ENCODE measurements around the gene EED. TPM values are rescaled to one million over a fixed set of nuclear protein-coding genes. Genes with fewer than 3 reads are reported as not detected.
A peak's percentile ranks its signal among the peaks of the same experiment; 100 is the strongest.

The EED gene
- total and polyA plus RNA-seq, 12 donors, result 8.0 to 17.3 (median 9.6) TPM

- intact Hi-C loops (cut with DNase I), result loop anchor here in 1 of 10 donors (10.0 kb wide), 1 partner anchor 352 kb away; the partner anchor contains the start of gene CCDC83
- DNase-seq (no peak), ATAC-seq (no peak)
- Histone ChIP-seq H3K27ac (peak overlapping the region in 1 of 10 donors; percentile 77), H3K9me3 (peaks cover 0 to 3% (median 0%) of the 10 kb centered on the region in 11 donors), H3K27me3 (no peaks in the 10 kb centered on the region), H3K4me1 (peaks cover 0 to 39% (median 6%) of the 10 kb centered on the region in 9 donors), H3K36me3 (no peaks in the 10 kb centered on the region), H3K4me3 (no peak overlapping the region)
- WGBS, 2 donors, result 41 to 49% methylated on average over 2 of the region's 2 CpGs
- no peak for TF ChIP-seq CTCF (IDR thresholded peaks at IDR 0.05)
Observed at GRCh38 chr11:86206337-86206695, 38.2 kb upstream of the EED start.

- intact Hi-C loops (cut with DNase I), result loop anchor here in 1 of 10 donors (10.0 kb wide), 1 partner anchor 353 kb away; the partner anchor contains the start of gene CCDC83
- no peak for TF ChIP-seq CTCF (IDR thresholded peaks at IDR 0.05)
- Histone ChIP-seq H3K27me3 (no peaks in the 10 kb centered on the region), H3K27ac (no peak overlapping the region), H3K4me1 (peaks cover 0 to 29% (median 0%) of the 10 kb centered on the region in 9 donors), H3K9me3 (peaks cover 0 to 3% (median 0%) of the 10 kb centered on the region in 11 donors), H3K4me3 (no peak overlapping the region), H3K36me3 (no peaks in the 10 kb centered on the region)
- no peak for ATAC-seq
- 92 to 96% methylated on average over 2 of the region's 2 CpGs for WGBS, 2 donors
- DNase-seq, result no peak
Observed at GRCh38 chr11:86207413-86207812, 37.1 kb upstream of the EED start.

- ATAC-seq (no peak), DNase-seq (no peak)
- peaks cover 0 to 3% (median 0%) of the 10 kb centered on the region in 11 donors for H3K9me3 ChIP-seq
- peaks cover 0 to 19% (median 0%) of the 10 kb centered on the region in 9 donors for H3K4me1 ChIP-seq
- no peaks in the 10 kb centered on the region for H3K27me3 ChIP-seq
- H3K36me3 ChIP-seq, result no peaks in the 10 kb centered on the region
- intact Hi-C loops (cut with DNase I), result loop anchor here in 1 of 10 donors (10.0 kb wide), 1 partner anchor 354 kb away; the partner anchor contains the start of gene CCDC83
- no peak overlapping the region for H3K27ac ChIP-seq
- H3K4me3 ChIP-seq, result no peak overlapping the region
- TF ChIP-seq CTCF (IDR thresholded peaks at IDR 0.05), result no peak
Observed at GRCh38 chr11:86208572-86208971, 36.0 kb upstream of the EED start.

GRCh38 chr11:86209806-86210657, 34.5 kb upstream of the EED start:
- H3K9me3 ChIP-seq, result peaks cover 0 to 3% (median 0%) of the 10 kb centered on the region in 11 donors
- no peak for ATAC-seq
- H3K27ac ChIP-seq, result no peak overlapping the region
- peaks cover 0 to 7% (median 0%) of the 10 kb centered on the region in 9 donors for H3K4me1 ChIP-seq
- 94 to 96% methylated on average over 9 of the region's 9 CpGs for WGBS, 2 donors
- intact Hi-C loops (cut with DNase I), result loop anchor here in 5 of 10 donors (10.0 kb wide), 2 partner anchors 345 to 355 kb away; partner anchors contain the start of gene CCDC83 (in 4 of the 5)
- H3K27me3 ChIP-seq, result no peaks in the 10 kb centered on the region
- H3K4me3 ChIP-seq, result no peak overlapping the region
- no peak for TF ChIP-seq CTCF (IDR thresholded peaks at IDR 0.05)
- no peak for DNase-seq
- no peaks in the 10 kb centered on the region for H3K36me3 ChIP-seq

Measured in heart right ventricle (tissue), 16 donors.